Activated T-cell treated with anti-CD3 and anti-CD28 coated beads for 1 hour (primary cell): ENCODE data around the gene FBXO42.
"Not testable (repeated sequence)": the region's sequence is repeated elsewhere in the genome, so short reads cannot be mapped to it uniquely, and the experiment has no call there.

Source experiments
- DNase-seq: peaks from one replicate; pipeline ENCODE4 v3.0.0-alpha.2; 2020; ENCODE audit warnings: low read depth

FBXO42 gene

DNA sequence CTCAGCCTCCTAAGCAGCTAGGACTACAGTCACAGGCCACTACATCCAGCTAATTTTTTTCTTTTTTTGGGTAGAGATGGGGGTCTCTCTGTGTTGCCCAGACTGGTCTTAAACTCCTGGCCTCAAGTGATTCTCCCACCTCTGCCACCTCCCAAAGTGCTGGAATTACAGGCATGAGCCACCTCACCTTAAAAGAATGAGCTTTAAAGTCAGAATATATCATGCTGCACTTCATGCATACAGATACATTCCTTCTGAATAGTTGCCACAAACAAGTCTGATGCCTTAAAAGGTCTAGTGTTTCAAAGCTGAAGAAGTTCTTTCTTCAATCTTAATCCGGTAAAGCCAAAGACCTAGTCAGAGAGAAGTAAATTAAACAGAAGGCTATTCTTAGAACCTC lies 91.5 kb downstream of the FBXO42 start:
- DNase-seq = no peak

DNA sequence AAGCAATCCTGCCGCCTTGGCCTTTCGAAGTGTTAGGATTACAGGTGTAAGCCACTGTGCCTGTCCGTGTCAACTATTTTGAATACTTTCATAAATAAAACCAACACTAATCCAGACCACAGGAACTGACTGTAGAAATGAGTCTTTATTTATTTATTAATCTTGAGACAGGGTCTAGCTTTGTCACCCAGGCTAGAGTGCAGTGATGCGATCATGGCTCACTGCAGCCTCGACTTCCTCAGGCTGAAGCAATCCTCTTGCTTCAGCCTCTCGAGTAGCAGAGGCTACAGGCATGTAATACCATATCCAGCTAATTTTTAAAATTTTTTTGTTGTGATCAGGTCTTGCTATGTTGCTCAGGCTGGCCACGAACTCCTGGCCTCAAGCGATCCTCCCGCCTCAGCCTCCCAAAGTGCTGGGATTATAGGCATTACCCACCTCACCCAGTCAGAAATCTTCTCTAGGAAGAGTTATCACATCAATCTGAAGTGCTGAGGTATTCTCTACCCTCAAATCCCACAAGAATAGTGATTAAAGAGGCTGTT lies 93.6 kb downstream of the FBXO42 start:
- no peak for DNase-seq

DNA sequence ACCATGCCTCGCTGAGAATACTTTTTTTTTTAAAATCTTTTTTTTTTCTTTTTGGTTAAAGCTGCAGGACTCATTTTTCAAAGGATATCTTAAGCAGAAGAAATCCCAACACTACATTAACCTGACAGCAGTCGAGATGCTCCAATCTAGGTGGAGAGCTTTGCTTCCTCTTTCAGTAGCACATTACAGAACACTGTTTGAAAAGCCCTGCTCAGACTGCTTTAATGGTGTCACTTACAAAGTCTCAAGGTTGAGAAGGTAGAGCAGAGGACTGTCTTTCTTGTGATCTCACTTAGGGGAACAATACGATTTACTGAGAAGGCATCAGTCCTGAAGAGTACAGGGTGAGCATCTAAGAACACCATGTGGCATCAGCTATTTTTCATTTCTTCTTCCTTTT lies 94.3 kb downstream of the FBXO42 start:
- DNase-seq = no peak

DNA sequence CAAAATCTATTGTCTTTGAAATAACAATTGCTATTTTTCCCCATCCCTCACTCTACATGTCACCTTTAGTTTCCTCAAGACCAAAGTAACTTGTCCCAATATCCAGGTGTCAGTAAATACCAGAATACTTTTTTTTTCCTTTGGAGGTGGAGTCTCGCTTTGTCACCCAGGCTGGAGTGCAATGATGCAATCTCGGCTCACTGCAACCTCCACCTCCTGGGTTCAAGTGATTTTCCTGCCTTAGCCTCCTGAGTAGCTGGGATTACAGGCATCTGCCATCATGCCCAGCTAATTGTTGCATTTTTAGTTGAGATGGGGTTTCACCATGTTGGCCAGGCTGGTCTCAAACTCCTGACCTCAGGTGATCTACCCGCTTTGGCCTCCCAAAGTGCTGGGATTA lies 94.7 kb downstream of the FBXO42 start:
- not testable (repeated sequence) for DNase-seq

DNA sequence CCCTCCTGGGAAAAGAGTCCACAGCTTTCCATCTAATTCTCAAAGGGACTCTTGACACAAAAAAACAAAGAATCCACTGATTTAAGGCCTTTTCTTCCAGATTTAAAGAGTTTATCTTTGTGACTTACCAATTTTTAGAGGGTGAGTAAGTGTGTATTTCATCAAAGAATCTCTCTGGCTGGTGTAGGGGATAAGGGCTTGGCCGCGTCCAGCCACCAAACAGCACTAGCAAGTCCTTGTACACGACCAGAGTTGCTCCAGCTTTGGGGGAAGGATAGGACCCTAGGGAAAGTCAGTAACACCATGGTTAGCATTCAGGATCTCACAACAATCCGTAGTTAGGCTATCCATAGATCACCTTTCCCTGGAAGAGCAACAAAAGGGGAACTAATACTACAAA lies 95.8 kb downstream of the FBXO42 start:
- no peak for DNase-seq

DNA sequence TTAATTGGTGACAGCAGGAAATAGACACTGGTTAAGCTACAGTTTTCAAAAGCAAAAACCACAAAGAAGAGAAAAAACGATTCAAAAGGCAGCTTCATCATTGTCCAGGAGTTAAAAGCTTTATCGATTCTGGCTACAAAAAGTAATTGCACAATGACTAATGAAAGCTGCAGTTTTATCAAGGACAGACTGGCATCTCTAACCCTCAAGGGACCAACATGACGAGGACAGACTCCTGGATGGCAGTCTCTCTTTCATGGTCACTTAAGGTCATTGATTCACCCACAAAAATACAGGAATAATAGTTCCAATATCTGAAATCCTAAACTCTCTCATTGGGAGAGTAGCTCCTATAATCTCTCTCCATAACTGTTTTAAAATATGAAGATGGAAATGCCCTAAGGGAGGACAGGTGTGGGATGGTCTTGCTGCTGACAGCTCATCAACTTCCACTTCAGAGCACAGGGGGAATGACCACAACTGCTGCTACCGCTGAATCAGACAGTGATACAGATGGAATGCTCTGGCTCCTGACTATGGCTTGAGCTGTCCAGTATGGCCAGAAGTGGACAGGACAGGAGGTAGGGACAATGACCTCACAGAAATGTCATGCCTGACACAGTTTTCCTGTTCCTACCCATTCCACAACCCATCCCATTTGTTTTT lies 97.9 kb downstream of the FBXO42 start:
- no peak for DNase-seq

DNA sequence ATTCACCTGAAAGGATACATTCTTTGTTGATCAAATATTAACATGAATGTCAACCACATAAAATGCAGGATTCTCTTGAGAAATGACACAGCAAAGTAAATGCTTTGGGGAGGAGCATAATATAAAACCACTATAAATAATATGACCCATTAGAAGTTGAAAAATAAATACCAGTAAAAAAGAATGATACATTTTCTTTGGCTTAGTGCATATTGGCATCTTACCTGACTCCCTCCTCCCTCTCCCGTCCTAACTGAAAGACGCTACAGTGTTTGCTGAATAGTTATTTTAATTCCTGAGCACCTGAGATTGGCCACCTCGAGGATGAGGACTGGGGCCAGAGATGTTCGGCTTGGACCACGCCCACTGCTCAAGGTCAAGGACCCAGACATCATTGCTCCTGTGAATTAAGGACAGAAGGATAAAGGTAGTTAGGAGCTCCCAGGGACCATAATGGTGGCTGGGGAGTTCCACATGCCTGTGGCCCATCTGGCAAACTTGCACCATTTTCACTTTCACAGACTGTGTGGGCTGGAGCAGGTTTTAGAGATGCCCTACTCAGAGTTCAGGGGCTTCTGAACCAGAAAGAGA lies 98.9 kb downstream of the FBXO42 start:
- no peak for DNase-seq

DNA sequence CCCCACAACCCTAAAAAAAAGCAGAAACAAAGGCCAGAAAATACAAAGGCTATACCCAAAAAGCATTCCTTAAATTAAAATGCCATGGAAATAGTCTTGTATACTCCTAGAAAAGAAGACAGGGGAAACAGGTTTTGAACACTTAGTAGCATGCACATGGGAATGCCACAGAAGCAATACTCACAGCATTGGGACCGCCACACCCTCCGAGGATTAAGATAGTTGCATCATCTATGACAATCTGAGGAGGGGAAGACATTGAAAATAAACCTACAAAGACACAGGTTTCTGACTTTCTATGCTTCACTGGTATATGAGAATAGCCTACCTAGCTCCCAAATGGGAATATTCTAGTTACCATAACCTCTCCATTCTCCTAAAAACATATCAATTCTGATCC lies 99.4 kb downstream of the FBXO42 start:
- DNase-seq = no peak

DNA sequence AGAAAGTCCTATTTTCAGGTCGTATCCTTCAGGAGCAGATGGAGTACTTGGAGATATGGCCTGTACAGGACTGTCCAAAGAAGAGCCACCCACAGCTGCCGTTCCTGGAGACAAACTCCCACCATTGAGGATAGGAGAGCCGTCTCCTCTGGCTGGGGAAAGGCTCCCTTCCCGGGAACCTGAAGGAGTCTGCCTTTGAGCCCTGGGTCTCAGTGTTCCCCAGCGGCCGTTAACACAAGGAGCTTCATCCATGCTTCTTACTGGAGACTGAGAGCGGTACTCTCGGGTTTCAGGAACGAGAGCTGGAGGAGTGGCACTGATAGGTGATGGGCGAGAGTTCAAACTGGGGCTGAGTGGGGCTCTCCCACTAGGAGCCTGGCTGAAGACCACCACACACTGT lies 100.9 kb downstream of the FBXO42 start:
- no peak for DNase-seq

DNA sequence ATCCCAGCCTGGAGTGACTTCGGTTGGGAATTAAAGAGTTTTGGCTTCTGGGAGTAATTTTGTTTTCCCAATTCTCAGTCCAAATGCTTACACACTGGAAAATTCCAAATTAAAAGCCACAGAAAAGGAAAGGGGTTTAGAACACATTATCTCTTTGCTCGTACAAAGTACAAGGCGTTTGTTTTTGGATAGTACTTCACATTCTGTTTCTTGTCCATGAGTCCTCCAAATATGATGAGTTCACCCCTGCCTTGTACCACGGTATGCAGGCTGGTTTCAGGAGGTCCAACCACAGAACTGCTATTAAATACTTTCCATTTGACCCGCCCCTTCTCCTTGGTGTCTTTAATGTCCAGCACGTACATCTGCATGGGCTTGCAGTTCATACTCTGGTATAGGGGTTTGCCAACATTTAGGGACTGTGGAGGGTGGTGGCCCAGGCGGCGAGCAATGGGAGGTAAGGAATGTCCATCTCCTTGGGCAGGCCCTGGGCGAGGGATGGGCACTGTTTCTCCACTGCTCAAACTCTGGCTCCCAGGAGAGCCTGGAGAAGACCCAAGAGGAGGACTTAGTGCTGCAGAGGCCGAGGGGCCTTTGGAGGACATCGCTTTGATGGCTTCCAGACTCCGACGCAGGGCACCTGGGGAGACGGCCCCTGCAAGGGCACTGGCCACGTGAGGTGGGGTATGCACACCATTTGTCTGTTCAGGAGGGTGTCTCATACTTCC lies 101.6 kb downstream of the FBXO42 start:
- DNase-seq = no peak

DNA sequence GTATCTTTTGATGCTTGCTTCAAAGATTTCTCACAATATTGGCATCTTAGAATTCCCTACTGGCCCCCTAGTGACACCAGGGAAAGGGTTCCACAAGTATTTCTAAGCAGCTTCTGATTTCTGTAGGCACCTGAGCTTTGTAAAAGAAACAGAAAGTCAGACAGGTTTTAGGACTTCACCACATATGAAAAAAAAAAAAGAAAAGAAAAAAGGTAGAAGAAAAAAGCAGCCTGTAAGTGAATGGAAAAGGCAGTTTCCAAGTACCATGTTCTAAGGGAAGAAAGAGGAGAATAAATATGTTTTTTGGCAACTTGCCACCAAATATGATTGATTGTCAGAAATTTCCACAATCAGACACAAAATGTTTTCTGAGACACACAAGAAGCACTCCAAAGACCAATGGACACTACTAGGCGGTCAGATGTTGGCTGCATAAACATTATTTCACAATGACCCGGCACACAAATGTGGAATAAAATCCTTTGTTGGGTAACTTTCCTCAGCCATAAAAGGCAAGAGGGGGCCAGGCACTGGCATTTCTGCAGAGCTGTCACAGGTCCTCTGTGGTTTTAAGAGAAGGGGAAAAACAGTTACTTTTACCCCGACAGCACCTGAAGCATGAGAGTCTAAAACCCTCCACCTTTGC lies 102.6 kb downstream of the FBXO42 start:
- DNase-seq = no peak

DNA sequence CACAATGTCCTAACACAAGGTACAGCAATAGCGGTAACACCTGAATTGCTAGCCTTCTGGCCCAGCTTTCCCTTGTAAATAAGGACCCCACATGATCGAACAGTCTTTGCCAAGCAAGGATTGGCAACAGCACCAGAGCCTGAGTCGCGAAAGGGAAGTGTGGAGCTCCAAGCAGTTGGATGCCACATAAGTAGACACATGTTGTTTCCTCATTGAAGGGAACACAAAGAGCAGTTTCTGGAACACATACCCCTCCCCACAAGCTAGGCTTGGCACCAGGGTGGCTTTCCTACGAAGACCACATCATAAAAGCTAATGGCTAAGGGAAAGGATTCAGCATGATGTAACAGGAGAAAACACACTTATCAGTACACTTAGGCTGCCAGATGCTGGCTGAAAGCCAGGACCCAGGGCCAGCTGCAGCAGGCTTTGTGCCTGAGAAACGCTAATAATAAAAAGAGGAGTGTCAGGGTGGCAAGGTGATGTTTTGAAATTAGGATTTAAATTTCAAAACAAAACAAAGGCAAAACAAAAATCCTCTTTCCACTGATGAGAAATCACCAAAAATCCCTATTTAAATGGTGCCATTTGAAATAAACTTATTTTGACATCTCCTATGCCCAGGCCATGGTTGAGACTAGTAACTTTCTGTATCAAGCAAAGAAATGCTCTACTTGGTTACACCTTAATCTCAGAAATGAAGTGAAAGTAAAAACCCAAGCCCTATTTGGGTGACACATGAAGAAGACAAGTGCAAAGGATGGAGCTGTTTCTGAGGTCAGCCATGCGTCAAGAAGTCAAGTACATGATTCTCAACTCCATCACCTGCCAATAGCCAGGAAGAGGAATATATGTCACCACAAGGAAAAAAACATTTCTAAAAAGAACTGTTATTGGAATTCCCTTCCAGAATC lies 103.4 kb downstream of the FBXO42 start:
- no peak for DNase-seq

DNA sequence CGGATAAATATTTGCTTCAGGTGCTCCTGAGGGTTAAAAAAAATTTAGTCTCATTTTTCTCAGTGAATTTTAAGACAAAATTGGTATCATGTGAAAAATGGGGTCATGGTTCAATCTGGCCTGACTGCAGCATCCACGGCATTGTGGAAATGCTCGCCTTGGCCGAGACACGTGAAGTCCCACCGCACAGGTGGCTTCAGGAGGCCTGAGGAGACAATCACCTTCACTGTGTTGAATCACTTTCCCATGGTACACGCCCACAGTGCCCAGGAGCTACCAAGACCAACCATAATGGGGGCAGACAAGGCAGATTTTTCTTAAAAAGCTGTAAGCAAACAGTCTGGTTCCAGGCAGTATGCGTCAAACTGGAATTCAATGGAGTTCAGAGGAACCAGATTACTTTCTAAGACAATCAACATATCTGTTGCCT lies 104.3 kb downstream of the FBXO42 start:
- DNase-seq = no peak

DNA sequence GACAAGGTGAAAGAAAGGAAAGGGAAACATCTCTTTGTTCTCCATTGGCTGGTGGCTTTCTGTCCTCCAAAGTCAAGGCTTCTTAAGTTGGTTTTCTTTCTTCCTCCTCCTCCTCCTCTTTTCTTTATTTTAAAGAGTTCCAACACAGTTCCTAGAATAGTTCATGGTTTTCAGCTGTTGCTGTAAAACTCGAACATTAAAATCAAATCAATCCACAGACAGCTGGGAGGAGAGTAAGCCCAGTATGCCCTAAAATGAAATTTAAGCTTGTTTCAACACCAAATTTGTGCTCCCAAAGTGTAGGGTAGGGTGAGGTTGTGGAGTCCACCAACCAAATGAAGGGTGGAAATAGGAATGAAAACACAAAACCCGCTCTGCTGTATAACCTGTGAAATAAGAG lies 104.8 kb downstream of the FBXO42 start:
- DNase-seq = no peak

DNA sequence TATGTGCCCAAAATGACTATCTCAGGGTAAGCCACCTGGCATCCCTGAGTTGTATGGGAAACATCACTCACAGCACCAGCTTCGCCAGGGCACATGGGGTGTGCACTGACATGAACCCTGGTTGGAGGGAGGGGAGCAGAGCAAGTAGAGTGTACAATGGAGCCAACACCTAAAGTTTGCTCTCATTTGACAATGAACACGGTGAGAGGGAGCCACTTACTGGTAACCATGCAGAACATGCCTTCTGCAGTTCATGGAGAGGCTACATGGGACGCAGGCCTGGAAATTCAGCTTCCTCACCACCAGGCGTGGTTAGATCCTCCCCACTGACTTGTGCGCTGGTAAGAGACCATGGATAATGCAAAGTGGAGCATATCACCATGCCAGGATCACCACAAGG lies 105.3 kb downstream of the FBXO42 start:
- no peak for DNase-seq

DNA sequence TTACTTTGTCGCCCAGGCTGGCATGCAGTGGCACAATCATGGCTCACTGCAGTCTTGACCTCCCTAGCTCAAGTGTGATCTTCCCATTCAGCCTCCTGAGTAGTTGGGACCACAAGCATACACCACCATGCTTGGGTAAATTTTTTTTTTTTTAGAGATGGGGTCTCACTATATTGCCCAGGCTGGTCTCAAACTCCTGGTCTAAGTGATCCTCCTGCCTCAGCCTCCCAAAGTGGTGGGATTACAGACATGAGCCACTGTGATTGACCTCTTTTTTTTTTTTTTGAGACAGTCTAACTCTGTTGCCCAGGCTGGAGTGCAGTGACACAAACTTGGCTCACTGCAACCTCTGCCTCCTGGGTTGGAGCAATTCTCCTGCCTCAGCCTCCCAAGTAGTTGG lies 106.0 kb downstream of the FBXO42 start:
- not testable (repeated sequence) for DNase-seq

DNA sequence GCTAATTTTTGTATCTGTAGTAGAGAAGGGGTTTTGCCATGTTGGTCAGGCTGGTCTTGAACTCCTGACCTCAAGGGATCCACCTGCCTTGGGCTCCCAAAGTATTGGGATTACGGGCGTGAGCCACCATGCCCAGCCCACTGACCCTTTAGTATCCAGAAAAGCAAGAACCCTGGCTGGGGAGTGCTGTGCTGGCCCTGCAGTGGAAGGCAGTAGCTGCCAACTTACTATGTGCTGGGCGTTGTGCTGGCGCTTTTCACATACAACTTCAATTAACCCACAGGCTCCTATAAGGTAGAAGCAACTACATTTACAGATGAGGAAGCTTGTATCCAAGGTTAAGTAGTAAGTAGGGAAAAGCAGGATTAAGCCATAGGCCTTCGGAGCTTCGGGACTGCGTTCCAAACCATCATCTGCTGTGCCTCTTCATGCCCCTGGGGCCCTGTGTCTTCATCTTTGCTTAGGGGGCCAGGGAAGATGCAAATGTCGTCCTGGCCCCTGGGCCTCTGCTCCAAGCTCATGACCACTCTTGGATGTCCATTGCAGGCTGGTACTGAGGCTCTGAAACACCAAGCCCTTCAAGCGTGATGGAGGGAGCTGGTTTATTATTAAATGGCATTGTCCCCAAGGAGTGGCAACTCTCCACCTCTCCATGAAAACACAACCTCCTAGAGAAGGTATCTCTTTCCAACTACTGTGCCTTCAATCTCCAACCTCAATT lies 106.6 kb downstream of the FBXO42 start:
- DNase-seq = no peak

DNA sequence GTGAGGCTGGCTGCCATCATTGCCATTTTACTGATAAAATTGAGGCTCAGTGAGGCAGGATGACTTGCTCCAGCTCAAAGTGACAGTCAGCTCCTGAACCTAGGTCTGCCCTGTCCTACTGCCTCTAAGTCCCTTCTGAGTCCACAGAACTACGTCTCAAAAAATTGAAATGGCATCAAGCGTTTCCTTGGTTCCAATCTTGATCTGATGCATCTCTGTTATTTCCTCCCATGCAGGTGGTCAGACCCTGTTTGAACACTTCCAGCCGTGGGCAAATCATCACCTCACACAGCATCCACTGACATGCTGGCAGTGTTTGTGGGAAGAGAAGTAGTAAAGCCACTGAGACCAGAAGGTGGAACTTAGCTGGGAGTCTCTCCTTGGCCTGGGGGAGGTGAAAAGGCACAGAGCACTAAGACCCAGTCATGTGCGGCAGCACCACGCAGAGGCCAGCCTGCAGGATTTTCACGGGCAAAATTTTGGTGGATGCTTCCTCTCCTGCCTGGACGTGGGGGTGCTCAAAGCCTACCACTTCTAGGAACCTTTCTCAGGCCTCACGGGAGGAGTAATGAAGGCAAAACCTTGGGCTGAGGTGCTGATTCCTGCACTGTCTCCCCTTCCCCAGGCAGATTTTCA lies 107.5 kb downstream of the FBXO42 start:
- no peak for DNase-seq

DNA sequence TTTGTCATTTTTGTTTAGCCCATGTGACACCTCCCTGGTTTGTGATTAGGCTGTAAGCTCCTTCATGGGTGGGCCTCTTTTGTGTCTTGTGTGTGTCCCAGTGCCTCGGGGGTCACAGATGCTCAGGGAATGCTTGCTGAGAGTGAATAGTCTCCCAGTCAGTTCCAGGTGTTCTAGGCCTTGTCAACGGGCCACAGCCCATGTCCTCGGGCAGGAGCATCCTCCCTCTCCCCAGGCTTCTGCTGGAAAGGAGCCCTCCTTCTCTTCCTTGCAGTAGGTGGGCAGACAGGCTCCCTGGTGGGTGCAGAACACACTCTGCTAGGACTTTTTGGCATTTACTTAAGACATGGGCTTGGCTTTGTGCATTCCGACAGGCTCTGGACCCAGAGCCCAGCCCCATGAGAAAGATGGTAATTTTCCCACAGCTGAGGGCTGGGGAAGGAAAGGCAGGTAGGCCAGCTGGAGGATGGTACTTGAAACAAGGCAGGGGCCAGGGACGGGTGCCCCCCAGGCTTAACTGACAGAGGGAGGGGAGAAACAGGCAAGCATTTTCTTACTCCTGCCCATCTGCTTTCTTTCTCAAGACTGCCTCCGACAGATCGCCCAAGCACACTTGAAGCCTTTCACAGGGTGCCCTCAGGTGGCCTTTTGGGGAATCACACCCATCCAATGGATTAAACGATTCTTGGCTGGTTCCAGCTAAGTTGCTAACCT lies 108.2 kb downstream of the FBXO42 start:
- peak; percentile 73 for DNase-seq

DNA sequence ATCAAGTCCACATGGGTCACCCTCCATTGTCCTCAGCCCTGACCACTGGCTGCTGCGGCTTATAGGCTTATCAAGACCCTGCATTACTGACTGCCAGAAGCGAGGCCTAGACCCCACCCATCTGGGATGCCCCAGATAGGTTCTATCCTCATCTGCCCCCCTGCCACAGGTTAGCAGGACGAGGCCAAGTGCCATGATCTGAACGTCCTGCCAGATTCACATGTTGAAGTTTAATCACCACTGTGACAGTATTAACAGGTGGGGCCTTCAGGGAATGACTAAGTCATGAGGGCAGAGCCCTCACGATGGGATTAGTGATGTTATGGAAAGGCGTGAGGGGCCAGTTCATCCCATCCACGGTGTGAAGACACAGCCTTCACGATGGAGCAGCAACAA lies 109.1 kb downstream of the FBXO42 start:
- DNase-seq = no peak
